ENCODE data around the gene F12.

The F12 gene

DNA sequence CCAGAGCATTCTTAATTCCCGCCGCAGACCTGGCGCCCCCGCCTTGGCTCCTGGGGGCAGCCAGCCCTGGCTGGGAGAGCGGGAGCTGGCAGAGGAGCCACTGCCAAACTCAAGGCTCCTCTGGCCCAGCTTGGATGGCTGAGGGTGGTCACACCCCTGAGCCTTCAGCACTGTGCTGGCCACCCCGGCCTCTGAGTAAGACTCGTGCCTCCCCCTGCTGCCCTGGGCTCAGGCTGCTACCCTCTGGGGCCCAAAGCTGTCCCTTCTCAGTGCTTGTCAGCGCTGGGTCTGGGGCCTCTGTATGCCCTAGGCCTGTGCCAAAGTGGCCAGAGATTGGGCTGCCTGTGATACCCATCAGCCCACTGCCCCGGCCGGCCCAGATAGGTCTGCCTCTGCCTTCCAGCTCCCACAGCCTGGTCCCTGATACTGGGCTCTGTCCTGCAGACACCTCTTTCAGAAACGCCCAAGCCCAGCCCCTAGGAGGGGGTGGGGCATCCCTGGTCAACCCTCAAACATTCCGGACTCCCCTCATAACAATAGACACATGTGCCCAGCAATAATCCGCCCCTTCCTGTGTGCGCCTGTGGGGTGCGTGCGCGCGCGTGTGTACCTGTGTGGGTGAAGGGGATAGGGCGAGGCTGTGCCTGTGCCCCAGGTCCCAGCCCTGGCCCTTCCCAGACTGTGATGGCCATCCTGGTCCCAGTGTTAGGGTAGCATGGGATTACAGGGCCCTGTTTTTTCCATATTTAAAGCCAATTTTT, 32.9 kb upstream of the F12 start:
- H3K4me1 ChIP-seq = peaks cover 5% of the 10 kb centered on the region
- H3K9ac ChIP-seq = no peak overlapping the region
- H3K4me3 ChIP-seq (ENCODE audit: low read depth, low read length) = no peak overlapping the region
- H3K4me2 ChIP-seq (ENCODE audit: low read length) = no peak overlapping the region
- H3K27me3 ChIP-seq (ENCODE audit: control insufficient read depth, insufficient read depth, low read length) = no peaks in the 10 kb centered on the region
- no peak overlapping the region for H3K27ac ChIP-seq
- H3K36me3 ChIP-seq (ENCODE audit: control insufficient read depth, insufficient read depth, low read length) = no peaks in the 10 kb centered on the region
- H2AFZ ChIP-seq = no peak overlapping the region
- H3K79me2 ChIP-seq = no peaks in the 10 kb centered on the region
- H3K9me3 ChIP-seq (ENCODE audit: control insufficient read depth, low read length) = no peaks in the 10 kb centered on the region
- TF ChIP-seq, protein P1, sequence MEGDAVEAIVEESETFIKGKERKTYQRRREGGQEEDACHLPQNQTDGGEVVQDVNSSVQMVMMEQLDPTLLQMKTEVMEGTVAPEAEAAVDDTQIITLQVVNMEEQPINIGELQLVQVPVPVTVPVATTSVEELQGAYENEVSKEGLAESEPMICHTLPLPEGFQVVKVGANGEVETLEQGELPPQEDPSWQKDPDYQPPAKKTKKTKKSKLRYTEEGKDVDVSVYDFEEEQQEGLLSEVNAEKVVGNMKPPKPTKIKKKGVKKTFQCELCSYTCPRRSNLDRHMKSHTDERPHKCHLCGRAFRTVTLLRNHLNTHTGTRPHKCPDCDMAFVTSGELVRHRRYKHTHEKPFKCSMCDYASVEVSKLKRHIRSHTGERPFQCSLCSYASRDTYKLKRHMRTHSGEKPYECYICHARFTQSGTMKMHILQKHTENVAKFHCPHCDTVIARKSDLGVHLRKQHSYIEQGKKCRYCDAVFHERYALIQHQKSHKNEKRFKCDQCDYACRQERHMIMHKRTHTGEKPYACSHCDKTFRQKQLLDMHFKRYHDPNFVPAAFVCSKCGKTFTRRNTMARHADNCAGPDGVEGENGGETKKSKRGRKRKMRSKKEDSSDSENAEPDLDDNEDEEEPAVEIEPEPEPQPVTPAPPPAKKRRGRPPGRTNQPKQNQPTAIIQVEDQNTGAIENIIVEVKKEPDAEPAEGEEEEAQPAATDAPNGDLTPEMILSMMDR (IDR thresholded peaks at IDR 0.05) = no peak

DNA sequence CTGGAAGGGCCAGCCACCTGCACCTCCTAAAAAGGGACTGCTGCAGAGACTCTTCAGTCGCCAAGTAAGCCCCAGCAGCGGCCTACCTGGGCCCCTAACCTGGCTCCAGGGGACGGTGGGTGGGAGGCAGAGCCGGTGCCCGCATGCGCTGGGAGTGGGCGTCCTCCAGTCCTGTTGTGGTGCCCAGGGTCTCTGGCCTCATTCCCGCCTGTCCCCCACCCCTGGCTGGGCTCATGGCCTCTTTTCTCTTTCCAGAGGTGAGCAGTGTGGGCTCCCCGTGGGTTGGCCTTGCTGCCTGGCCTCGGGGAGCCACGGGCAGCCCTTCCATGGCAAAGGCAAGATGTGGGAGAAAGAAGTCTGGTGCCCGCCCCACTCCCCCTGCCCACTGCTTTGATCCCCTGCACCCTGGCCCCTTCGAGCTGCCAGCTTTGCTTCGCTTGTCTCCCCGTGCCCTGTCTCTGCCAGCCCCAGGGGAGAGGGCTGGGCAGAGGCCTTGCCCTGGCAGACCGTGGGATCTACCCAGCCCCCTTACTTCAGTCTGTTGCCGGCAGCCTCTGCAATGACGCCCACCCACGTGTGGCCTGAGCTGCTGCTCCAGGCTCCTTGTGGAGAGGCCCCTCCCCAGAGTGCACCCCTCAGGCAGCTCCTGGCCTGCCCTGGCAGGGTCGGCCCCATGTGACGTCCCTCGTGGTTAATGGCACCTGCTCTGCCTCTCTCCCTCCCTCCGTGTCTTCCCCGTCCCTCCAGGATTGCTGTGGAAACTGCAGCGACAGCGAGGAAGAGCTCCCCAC, 31.8 kb upstream of the F12 start:
- Histone ChIP-seq H3K79me2 (no peaks in the 10 kb centered on the region), H3K27me3 (ENCODE audit: control insufficient read depth, insufficient read depth, low read length) (no peaks in the 10 kb centered on the region), H3K27ac (no peak overlapping the region), H3K9ac (no peak overlapping the region), H3K4me1 (peaks cover 3% of the 10 kb centered on the region), H3K36me3 (ENCODE audit: control insufficient read depth, insufficient read depth, low read length) (no peaks in the 10 kb centered on the region), H3K9me3 (ENCODE audit: control insufficient read depth, low read length) (no peaks in the 10 kb centered on the region), H2AFZ (no peak overlapping the region), H3K4me3 (ENCODE audit: low read depth, low read length) (no peak overlapping the region), H3K4me2 (ENCODE audit: low read length) (no peak overlapping the region)
- TF ChIP-seq, protein P1 (IDR thresholded peaks at IDR 0.05) = no peak

DNA sequence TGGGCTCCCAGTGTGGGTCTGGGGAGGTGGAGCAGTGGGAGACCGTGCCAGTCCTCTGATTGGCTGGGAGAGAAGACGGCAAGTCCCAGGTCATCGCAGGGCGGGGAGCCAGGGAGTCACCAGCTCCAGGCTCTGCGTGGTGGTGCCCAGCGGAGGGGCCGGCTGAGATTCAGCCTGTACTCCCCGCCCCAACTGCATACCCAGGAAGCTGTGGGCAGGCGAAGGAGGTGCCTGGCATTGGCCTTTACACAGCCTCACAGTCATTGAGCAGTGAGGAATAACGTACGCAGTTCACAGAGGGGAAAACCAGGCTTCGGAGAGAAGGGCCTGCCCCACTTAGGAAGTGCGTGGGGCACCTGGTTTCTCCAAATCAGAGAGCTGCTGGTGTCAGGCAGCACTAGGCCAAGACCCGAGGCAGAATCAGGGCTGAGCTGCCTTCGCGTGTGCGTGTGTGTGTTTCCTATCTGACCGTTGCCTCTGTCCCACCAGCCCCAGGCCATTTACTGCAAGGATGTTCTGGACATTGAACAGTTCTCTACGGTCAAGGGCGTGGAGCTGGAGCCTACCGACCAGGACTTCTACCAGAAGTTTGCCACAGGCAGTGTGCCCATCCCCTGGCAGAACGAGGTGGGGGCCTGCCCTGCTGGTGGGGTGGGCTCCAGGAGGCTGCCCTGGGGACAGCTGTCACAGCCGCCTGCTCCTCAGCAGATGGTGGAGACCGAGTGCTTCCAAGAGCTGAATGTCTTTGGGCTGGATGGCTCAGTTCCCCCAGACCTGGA, 31.0 kb upstream of the F12 start:
- TF ChIP-seq, protein P1 (IDR thresholded peaks at IDR 0.05) = no peak

DNA sequence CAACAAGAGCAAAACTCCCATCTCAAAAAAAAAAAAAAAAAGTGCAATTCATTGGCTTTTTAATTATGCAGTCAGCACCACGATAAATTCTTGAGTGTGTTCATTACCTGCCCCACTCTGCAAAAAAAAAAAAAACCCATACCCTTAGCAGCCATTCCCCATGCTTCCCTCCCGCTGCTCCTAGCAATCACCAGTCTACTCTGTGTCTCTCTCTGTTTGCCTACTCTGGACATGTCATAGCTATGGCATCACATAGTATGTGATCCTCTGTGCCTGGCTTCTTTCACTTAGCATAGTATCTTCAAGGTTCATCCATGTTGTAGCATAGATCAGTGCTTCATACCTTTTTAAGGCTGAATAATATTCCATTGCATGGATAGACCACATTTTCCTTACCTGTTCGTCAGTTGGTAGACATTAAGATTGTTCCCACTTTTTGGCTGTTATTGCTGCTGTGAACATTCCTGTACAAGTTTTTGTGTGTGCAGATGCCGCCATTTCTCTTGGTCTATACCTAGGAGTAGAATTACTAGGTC, 30.2 kb upstream of the F12 start:
- Histone ChIP-seq H3K4me3 (ENCODE audit: low read depth, low read length) (no peak overlapping the region), H3K36me3 (ENCODE audit: control insufficient read depth, insufficient read depth, low read length) (no peaks in the 10 kb centered on the region), H3K79me2 (no peaks in the 10 kb centered on the region), H3K4me2 (ENCODE audit: low read length) (no peak overlapping the region), H3K4me1 (no peaks in the 10 kb centered on the region), H3K27ac (no peak overlapping the region), H2AFZ (no peak overlapping the region), H3K9ac (no peak overlapping the region), H3K9me3 (ENCODE audit: control insufficient read depth, low read length) (no peaks in the 10 kb centered on the region), H3K27me3 (ENCODE audit: control insufficient read depth, insufficient read depth, low read length) (no peaks in the 10 kb centered on the region)
- TF ChIP-seq, protein P1 (IDR thresholded peaks at IDR 0.05) = no peak

More for the DNA sequence above, 31.0 kb upstream of the F12 start:
- no peaks in the 10 kb centered on the region for H3K4me1 ChIP-seq
- H3K4me3 ChIP-seq (ENCODE audit: low read depth, low read length) = no peak overlapping the region
- no peak overlapping the region for H3K27ac ChIP-seq
- H3K79me2 ChIP-seq = no peaks in the 10 kb centered on the region
- no peak overlapping the region for H3K4me2 ChIP-seq (ENCODE audit: low read length)
- no peaks in the 10 kb centered on the region for H3K9me3 ChIP-seq (ENCODE audit: control insufficient read depth, low read length)
- H3K36me3 ChIP-seq (ENCODE audit: control insufficient read depth, insufficient read depth, low read length) = no peaks in the 10 kb centered on the region
- H3K27me3 ChIP-seq (ENCODE audit: control insufficient read depth, insufficient read depth, low read length) = no peaks in the 10 kb centered on the region
- no peak overlapping the region for H3K9ac ChIP-seq
- no peak overlapping the region for H2AFZ ChIP-seq

Data from parathyroid adenoma (tissue), 2 donors.